Nucleus accumbens (tissue), 56 donors: ENCODE results near the gene SMO.
A peak's percentile ranks its signal among the peaks of the same experiment; 100 is the strongest.
"Not testable (repeated sequence)": the region's sequence is repeated elsewhere in the genome, so short reads cannot be mapped to it uniquely, and the experiment has no call there.

Experiments
- DNase-seq, 56 donors: peaks; one replicate each; lab custom pipeline; 2025; lab: John Stamatoyannopoulos, UW

The SMO gene

DNA sequence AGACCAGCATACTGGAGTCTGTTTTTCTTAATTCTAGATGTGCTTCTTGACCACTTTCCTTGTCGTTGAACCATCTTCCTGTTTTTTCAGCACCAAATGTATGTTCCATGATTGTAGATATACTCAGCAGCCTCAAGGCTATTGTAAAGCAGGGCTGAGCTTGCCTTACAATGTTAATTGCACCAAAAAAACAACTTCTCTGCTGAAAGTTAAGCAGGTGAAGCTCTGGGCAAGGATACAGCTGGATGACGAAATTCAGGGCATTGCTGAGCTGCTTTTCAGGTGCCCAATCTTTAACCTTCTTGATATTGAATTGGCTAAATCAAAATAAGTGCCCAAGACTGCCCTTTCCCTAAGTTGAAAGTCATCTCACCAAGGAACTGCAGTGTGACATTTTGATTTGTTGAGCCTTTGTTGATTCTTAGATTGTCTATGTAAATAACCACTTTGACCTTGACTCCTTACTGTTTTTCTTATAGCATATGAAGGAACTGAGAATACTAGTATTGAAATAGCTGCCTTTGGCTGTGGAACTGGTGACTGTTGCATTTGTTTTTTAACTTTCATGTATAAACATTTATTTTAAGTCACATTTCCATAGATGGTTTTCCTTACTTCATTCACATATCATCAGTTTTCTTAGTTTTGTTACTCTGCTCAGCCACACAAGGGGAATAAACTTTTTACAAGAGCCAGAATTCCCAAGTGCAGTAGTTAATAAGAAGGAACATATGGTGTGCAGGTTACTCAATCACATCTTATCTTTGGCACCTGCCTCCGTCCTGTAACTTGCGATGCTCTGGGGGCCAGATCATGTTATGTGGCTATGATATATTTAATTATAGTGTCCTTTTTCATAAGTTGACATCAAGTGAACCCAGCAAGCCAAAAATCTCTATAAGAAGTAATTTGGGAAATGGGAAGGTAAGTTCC, 39.5 kb downstream of the SMO start:
- DNase-seq: no peak

DNA sequence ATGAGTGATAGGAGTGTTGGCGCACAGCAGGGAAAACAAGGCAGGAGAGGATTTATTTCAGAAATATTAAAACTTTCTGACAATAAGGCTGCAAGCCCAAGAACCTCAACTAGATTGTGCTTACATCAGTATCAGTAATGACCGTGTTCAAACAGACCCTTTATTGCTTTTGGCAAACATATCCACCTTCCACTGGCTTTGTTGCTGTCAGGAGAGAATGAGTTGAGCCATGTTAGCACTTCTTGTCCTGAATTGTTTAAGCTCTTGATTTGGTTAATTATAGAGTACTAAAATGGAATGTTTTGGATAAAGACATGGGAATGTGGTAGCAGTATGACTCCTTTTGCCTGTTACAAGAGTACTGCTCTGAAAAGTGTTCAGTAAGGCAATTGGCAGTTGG, 40.2 kb downstream of the SMO start:
- no peak for DNase-seq

DNA sequence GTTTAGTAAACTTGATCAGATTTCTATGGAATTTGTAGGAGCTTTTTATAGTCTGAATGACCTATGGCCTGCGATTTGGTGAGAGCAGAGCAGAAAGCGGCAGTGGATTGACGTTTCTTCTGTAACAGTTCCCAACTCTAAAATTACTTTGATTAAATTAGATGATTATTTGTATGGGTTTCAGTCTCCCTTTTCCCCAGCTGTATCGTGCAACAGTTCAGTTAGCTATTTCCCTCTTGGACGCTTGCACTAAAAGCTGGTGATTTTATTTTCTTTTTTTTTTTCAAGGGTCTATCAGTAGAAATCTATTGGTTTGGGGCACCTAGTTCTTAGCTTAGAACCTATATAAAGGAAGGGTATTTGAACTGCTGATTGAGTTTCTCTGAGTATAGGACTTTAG, 43.2 kb downstream of the SMO start:
- DNase-seq: no peak

DNA sequence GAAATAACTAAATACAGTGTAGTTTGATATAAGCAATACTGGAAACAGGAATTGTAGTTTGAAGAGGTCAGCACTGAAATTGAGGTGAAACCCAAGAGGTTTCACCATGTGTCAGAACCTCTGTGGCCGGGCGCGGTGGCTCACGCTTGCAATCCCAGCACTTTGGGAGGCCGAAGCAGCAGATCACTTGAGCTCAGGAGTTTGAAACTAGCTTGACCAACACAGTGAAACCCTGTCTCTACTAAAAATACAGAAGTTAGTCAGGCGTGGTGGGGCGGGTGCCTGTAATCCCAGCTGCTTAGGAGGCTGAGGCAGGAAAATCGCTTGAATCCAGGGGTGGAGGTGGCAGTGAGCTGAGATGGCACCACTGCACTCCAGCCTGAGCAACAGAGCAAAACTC, 50.1 kb downstream of the SMO start:
- no peak for DNase-seq

DNA sequence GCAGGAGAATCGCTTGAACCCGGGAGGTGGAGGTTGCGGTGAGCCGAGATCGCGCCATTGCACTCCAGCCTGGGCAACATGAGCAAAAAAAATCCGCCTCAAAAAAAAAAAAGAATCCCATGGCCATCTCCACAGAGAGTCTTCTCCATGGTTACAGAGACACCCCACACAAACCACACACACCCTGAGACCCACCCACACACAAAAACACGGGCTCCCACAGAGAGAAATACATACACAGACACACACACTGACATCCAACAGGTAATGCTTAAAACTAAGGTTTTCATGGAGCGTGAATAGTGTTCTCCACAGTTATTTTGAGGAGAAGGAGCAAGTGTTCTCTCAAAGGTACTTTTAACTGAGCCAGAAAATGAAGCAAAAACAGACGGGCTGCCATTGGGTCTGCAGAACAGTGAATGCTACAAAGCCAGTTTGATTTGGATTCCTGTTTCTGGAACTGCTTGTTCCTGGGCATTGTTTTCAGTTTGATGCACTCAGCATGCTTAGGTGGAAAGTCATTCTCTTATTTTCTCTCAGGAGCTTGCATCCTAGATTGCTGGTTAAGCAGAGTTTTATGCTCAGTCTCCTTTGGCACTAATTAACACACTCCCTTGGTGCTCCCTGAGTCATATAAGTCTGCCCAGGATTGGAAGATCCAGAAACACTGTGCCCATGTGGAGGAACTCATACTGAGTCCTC, 51.8 kb downstream of the SMO start:
- peak in 1 of 56 donors; percentile 8 for DNase-seq

DNA sequence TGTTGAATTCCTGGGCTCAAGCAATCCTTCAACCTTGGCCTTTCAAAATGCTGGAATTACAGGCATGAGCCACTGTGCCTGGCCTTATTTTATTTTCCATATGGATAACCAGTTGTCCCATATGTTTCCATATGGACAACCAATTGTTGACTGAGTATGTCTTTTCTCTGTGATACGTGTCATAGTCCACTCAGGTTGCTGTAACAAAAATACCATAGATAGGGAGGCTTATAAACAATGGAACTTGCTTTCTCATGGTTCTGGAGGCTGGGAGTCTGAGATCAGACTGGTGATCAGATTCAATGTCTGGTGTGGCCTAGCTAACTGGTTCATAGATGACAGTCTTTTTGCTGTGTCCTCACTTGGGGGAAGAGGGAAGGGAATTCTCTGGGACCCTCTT, 55.8 kb downstream of the SMO start:
- no peak for DNase-seq

DNA sequence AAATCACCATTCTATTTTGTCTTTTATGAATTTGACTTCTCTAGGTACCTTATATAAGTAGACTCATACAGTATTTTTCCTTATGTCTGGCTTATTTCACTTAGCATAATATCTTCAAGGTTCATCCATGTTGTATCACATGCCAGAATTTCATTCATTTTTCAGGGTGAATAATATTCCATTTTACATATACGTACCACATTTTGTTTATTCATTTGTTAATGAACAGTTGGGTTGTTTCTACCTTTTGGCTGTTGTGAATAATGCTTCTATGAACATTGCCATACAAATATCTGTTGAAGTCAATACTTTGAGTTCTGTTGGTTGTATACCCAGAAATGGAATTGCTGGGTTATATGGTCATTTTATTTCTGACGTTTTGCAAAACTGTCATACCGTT, 57.1 kb downstream of the SMO start:
- no peak for DNase-seq

DNA sequence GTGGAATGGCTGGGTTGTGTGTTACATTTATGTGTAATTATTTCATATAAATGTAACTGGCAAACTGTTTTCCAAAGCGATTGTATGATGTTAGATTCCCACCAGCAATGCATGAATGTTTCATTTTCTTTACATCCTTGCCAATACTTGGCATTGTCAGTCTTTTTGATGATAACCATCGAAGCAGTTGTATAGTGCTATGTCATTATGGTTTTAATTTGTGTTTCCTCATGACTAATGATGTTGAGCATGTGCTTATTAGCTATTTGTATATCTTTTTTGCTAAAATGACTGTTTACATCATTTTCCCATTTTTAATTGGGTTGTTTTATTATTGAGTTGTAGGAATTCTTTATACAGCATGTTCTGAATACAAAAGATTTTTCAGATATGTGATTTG, 58.7 kb downstream of the SMO start:
- no peak for DNase-seq

DNA sequence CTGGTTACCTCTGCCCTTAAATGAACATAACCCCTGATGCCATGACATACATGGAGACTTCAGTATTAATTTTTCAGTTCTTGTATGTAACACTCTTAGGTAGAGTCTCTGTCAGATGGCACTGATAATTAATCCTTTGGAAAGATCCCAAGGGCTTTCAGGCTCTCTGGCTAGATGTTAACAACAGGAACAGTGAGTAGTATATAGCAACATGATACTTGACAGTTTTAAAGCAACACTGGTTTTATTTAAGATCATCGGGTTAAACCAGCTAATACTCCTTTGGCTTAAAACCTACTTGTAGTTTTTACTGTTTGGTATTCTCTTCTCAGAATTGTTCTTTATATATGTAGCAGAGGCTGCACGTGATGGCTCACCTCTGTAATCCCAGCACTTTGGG, 63.7 kb downstream of the SMO start:
- DNase-seq: no peak

DNA sequence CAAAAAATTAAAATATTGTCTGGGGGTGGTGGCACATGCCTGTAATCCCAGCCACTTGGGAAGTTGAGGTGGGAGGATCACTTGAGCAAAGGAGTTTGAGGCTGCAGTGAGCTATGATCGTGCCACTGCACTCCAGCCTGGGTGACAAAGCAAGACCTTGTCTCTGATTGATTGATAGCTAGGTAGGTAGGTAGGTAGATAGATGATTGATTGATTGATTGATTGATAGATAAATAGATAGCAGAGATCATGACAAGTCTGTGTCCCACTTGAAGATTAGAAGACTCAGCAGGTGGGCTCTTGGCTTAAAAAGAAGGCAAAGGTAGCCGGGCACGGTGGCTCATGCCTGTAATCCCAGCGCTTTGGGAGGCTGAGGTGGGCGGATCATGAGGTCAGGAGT, 64.2 kb downstream of the SMO start:
- not testable (repeated sequence) for DNase-seq

DNA sequence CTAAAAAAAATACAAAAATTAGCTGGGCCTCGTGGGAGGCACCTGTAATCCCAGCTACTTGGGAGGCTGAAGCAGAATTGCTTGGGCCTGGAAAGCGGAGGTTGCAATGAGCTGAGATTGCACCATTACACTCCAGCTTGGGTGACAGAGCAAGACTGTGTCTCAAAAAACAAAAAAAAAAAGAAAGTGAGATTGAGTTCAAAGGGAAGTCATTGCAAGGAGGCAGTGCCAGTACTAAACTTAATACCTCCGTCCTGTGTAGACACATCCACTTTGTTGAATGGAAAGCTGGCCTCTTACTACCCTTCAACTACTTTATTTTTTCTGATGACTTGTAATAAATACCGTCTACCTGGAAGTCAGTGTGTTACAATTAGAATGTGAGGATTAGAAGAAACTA, 67.4 kb downstream of the SMO start:
- DNase-seq: no peak

DNA sequence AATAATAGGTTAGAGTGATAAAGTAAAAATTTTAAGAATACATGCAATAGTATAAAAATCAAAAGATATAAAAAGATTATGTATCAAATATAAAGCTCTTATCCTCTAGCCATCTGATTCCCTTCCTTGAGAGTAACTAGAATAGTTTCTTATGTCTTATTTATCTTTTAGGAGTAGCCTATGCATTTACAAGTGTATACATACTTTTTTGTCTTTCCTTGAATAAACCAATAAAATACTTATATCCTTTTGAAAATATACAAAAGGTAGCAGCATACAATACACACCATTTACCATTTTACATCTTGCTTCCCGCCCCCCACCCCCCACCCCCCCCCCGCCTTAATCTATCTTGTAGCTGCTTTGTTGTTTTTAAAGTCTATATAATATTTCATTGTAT, 67.8 kb downstream of the SMO start:
- DNase-seq: no peak

DNA sequence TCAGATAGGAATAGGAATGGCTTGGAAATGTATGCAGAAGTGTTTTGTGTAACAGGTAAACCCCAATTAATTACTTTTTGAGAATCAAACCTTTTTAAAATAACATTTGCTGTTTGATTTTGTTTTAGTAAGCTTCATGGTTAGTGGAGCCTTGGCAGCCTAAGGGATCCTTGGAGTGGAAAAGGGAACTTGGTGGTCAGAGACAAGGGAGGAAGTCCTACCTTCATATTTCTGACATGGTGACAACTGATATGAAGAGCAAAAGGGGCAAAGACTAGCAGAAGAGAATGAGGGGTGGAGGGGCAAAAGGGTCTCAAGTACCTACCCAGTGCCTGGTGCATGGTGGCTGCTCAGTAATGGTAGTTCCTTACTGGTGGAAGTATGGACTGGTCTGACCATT, 68.7 kb downstream of the SMO start:
- no peak for DNase-seq

DNA sequence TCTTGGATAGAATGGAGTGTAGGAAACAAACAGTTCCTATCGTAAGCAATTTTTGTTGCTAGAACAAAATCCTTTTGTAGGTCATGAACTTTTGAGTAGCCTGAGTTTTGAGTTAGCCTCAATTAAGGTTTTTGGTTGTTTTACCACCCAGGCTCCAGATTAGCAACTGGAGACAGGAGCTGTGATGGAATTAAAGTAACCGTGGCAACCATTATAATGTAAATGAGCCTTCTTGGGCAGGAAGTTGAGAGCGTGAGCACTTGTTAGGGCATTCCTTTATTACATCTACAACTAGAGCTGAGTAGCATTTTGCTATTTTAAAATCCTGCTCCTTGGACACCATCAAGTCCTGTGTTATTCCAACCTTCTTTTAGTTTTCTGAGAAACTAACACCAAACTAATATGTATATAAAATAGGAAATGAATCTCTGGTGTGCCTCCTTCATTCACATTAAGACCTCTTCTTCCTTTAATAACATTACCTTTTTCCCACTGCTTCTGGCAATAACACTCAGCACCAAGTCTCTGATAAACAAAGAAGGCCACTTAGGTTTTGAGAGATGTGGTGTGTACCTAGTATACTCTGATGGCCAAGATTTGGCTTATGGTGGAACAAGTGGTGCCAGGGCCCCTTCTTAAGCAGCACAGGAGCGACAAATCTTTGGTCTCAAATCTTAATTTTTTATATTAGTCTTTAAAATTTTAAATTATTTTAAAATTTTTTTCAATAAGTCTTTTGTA, 70.4 kb downstream of the SMO start:
- DNase-seq: peak in 8 of 56 donors; percentile 4 to 56 (median 12)

DNA sequence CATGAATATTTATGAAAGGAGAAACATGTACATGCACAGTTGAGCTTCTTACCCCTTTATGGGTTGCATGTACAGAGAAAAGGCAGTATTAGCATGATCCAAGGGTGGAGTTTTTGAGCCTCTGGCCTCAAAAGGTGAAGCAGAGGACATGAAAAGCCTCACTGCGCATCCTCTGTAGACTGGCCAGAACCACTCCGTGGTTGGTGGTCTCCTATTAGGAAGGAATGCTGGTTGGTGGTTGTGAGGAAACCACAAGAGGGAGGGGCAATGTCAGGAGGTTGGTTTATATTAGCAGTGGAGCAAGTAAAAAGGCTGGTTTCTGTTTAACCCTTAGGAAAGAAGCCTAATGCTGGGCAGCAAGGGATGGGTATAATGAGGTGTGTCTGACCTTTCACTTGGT, 73.9 kb downstream of the SMO start:
- no peak for DNase-seq
